CD14-positive monocyte (primary cell): ENCODE results near the gene MZT1. TPM values are rescaled to one million over a fixed set of nuclear protein-coding genes. Genes with fewer than 3 reads are reported as not detected.
A peak's percentile ranks its signal among the peaks of the same experiment; 100 is the strongest.

Source experiments
- DNase-seq, 3 donors: peaks; one replicate each; pipeline ENCODE4 v3.0.0-alpha.2; 2011 to 2022
- H2AFZ ChIP-seq: 2 replicates; pipeline ENCODE4 v1.6.0; 2012; ENCODE audit warnings: mild to moderate bottlenecking, low read depth, low read length, inconsistent platforms; ENCODE audit not compliant: insufficient read depth, poor library complexity, severe bottlenecking
- H3K27ac ChIP-seq, 2 donors: 1 replicate in 1 of 2; 2 replicates in 1 of 2; pipeline ENCODE4 v1.5.1; 2012 to 2013; ENCODE audit warnings: low read length in 2 of 2, control low read depth in 1 of 2, inconsistent platforms in 1 of 2, low read depth in 1 of 2, mild to moderate bottlenecking in 1 of 2
- H3K27me3 ChIP-seq, 2 donors: one replicate each; pipeline versions ENCODE4 v1.6.0 to v1.6.1; 2011 to 2013; ENCODE audit warnings: low read length in 2 of 2; ENCODE audit not compliant: control insufficient read depth in 2 of 2, insufficient read depth in 2 of 2
- H3K36me3 ChIP-seq, 2 donors: replicated peaks in 1 of 2; 1 replicate in 1 of 2; 2 replicates in 1 of 2; pipeline versions ENCODE4 v1.5.1 to v1.6.1; 2012 to 2013; ENCODE audit warnings: low read length in 2 of 2, control low read depth in 1 of 2, inconsistent platforms in 1 of 2, mild to moderate bottlenecking in 1 of 2; ENCODE audit not compliant: insufficient read depth in 2 of 2, control insufficient read depth in 1 of 2
- H3K4me1 ChIP-seq, 2 donors: 1 replicate in 1 of 2; 2 replicates in 1 of 2; pipeline versions ENCODE4 v1.5.1 to v1.6.1; 2012 to 2013; ENCODE audit warnings: low read length in 2 of 2, control low read depth in 1 of 2, inconsistent platforms in 1 of 2, mild to moderate bottlenecking in 1 of 2, moderate library complexity in 1 of 2; ENCODE audit not compliant: insufficient read depth in 2 of 2, control insufficient read depth in 1 of 2
- H3K4me2 ChIP-seq: replicated peaks from 2 replicates; pipeline ENCODE3; 2012; ENCODE audit warnings: low read length, moderate library complexity, mild to moderate bottlenecking; ENCODE audit not compliant: poor library complexity, severe bottlenecking; ENCODE audit errors: extremely low read depth
- H3K4me3 ChIP-seq, 3 experiments: fragments of 200-600 bp in 1 of 3; sonication (generic) in 1 of 3; replicated peaks in 1 of 3; 1 replicate in 2 of 3; 2 replicates in 1 of 3; pipeline ENCODE4 v1.5.1; 2011 to 2013; ENCODE audit warnings: low read length in 3 of 3, mild to moderate bottlenecking in 3 of 3, control low read depth in 2 of 3, low read depth in 2 of 3, inconsistent platforms in 1 of 3, moderate library complexity in 1 of 3
- H3K79me2 ChIP-seq: 2 replicates; pipeline ENCODE4 v1.6.0; 2012; ENCODE audit warnings: mild to moderate bottlenecking, control low read depth, inconsistent platforms, low read length, moderate library complexity; ENCODE audit not compliant: insufficient read depth
- H3K9ac ChIP-seq: 2 replicates; pipeline ENCODE4 v1.6.0; 2017; ENCODE audit warnings: low read length, mild to moderate bottlenecking; ENCODE audit not compliant: insufficient read depth, poor library complexity, severe bottlenecking
- H3K9me3 ChIP-seq, 2 donors: replicated peaks in 1 of 2; 1 replicate in 1 of 2; 2 replicates in 1 of 2; pipeline versions ENCODE4 v1.5.1 to v1.6.1; 2012 to 2013; ENCODE audit warnings: low read length in 2 of 2, control low read depth in 1 of 2; ENCODE audit not compliant: control insufficient read depth in 1 of 2, insufficient read depth in 1 of 2
- H4K20me1 ChIP-seq: 2 replicates; pipeline ENCODE4 v1.6.0; 2012; ENCODE audit warnings: mild to moderate bottlenecking, low read length, control low read depth, moderate library complexity; ENCODE audit not compliant: insufficient read depth
- H3K27ac Mint-ChIP-seq, 7 donors: one replicate each; pipeline ENCODE4 v1.8.0; 2020; ENCODE audit warnings: mild to moderate bottlenecking in 7 of 7, mixed read lengths in 7 of 7, moderate library complexity in 6 of 7, inconsistent platforms in 2 of 7
- H3K27me3 Mint-ChIP-seq, 3 donors: one replicate each; pipeline ENCODE4 v1.8.0; 2021 to 2022; ENCODE audit warnings: low read depth in 3 of 3, mild to moderate bottlenecking in 3 of 3, mixed read lengths in 3 of 3, moderate library complexity in 3 of 3, inconsistent platforms in 1 of 3
- H3K36me3 Mint-ChIP-seq, 2 donors: one replicate each; pipeline ENCODE4 v1.8.0; 2020; ENCODE audit warnings: mixed read lengths in 2 of 2, inconsistent platforms in 1 of 2, mild to moderate bottlenecking in 1 of 2
- H3K4me1 Mint-ChIP-seq: one replicate; pipeline ENCODE4 v1.8.0; 2020; ENCODE audit warnings: mild to moderate bottlenecking, mixed read lengths
- H3K4me3 Mint-ChIP-seq, 2 donors: one replicate each; pipeline ENCODE4 v1.8.0; 2020; ENCODE audit warnings: mild to moderate bottlenecking in 2 of 2, mixed read lengths in 2 of 2, moderate library complexity in 1 of 2
- H3K9me3 Mint-ChIP-seq, 7 donors: one replicate each; pipeline ENCODE4 v1.8.0; 2020 to 2022; ENCODE audit warnings: mixed read lengths in 7 of 7, mild to moderate bottlenecking in 6 of 7, moderate library complexity in 6 of 7, inconsistent platforms in 2 of 7
- CTCF ChIP-seq: fragments of 200-600 bp; IDR thresholded peaks from one replicate; pipeline ENCODE4 v1.8.0; 2022; ENCODE audit warnings: antibody characterized with exemption, mild to moderate bottlenecking
- WGBS: methylation state at CpG from one replicate; pipeline ENCODE4 v1.1.5; 2013; ENCODE audit warnings: missing lambda C conversion rate; ENCODE audit not compliant: insufficient coverage; 5-methylcytosine and 5-hydroxymethylcytosine counted together
- intact Hi-C, 2 donors: fragments of 100-400 bp; cut with micrococcal nuclease; formaldehyde crosslinking; loops; one replicate each; pipeline versions ENCODE4 v1.15.0 to v1.15.1; 2023
- polyA minus RNA-seq: library from RNA; depleted of rRNA, polyadenylated mRNA; stranded (reverse); fragments of >200 nt; gene quantifications from 2 replicates; pipeline ENCODE4 v1.2.3, GENCODE V29; 2012
- polyA plus RNA-seq, 3 donors: library from polyadenylated mRNA; depleted of rRNA in 1 of 3; unstranded in 2 of 3; stranded (reverse) in 1 of 3; fragments of 300-500 nt in 2 of 3; fragments of >200 nt in 1 of 3; fragmentation: Illumina TruSeq in 2 of 3; gene quantifications; 1 replicate in 2 of 3; 2 replicates in 1 of 3; pipeline ENCODE4 v1.2.3, GENCODE V29; 2012 to 2021
- total RNA-seq, 12 experiments: library from RNA in 1 of 12; stranded (reverse) in 1 of 12; fragments of 120-200 nt in 1 of 12; gene quantifications; one replicate each; pipeline ENCODE4 v1.2.4 and lab custom pipeline; 2013 to 2026; ENCODE audit warnings: mixed read lengths in 6 of 12, inconsistent platforms in 1 of 12

The MZT1 gene
- 4.4 TPM for total RNA-seq (2013)
- polyA plus RNA-seq (1 to 10 TPM; 2.5 to 4.9 (median 2.9) TPM), polyA minus RNA-seq (0.83 and 0.96 TPM in 2 replicates), total RNA-seq (lab: John Stamatoyannopoulos, UW) (4.0 to 21.4 (median 10.2) reads per million in 11 experiments)

GRCh38 chr13:72727417-72728289 is at the start of gene MZT1, which contains the start of gene BORA:
MZT1 (minus strand) TSS chr13:72727629; CDS start chr13:72727602, 27 bp downstream.
BORA (plus strand) TSS chr13:72727923; CDS start chr13:72728941, 1,018 bp downstream.
- Histone ChIP-seq H2AFZ (peak within 1 kb of the TSS; percentile 94), H3K9ac (peak within 1 kb of the TSS; percentile 78), H3K27ac (peak within 1 kb of the TSS; percentile 63 to 84), H3K36me3 (peaks cover 8 to 13% of the 10 kb centered on the region in 2 donors), H4K20me1 (peaks cover 11% of the 10 kb centered on the region), H3K4me1 (peaks cover 19 to 39% of the 10 kb centered on the region in 2 donors), H3K9me3 (no peaks in the 10 kb centered on the region), H3K4me2 (peak within 1 kb of the TSS; percentile 94), H3K27me3 (no peaks in the 10 kb centered on the region), H3K79me2 (peaks cover 94% of the 10 kb centered on the region), H3K4me3 (peak within 1 kb of the TSS; percentile 93 to 97 (median 95))
- no peak for TF ChIP-seq CTCF
- WGBS, result under 1% methylated on average over 65 of the region's 71 CpGs
- intact Hi-C loops, result loop anchor here (1.0 to 5.0 kb wide), 2 partner anchors 55 kb away; partner anchors contain the start of genes PIBF1 (in 2 of the 2) and DIS3 (in 1 of the 2)
- H3K9me3 Mint-ChIP-seq, result peaks cover 0 to 3% (median 0%) of the 10 kb centered on the region in 7 donors
- H3K4me3 Mint-ChIP-seq, result peak within 1 kb of the TSS; percentile 95 to 97
- H3K4me1 Mint-ChIP-seq, result peaks cover 33% of the 10 kb centered on the region
- peak; percentile 95 to 97 (median 97) for DNase-seq
- H3K27ac Mint-ChIP-seq, result peak within 1 kb of the TSS; percentile 79 to 95 (median 89)
- peaks cover 12 to 26% of the 10 kb centered on the region in 2 donors for H3K36me3 Mint-ChIP-seq
- peaks cover 0 to 2% (median 0%) of the 10 kb centered on the region in 3 donors for H3K27me3 Mint-ChIP-seq

GRCh38 chr13:72774019-72774418 is 46.6 kb upstream of the MZT1 start:
- intact Hi-C loops, result no loop called here
- H2AFZ ChIP-seq, result no peak overlapping the region
- H3K27me3 ChIP-seq, result no peaks in the 10 kb centered on the region
- Mint-ChIP-seq H3K9me3 (no peaks in the 10 kb centered on the region), H3K36me3 (peaks cover 75 to 79% of the 10 kb centered on the region in 2 donors), H3K27ac (no peak overlapping the region), H3K4me3 (no peak overlapping the region), H3K4me1 (peaks cover under 1% of the 10 kb centered on the region), H3K27me3 (no peaks in the 10 kb centered on the region)
- DNase-seq, result no peak
- no peak overlapping the region for H3K9ac ChIP-seq
- no peak overlapping the region for H3K27ac ChIP-seq
- H3K9me3 ChIP-seq, result no peaks in the 10 kb centered on the region
- peaks cover 28% of the 10 kb centered on the region for H4K20me1 ChIP-seq
- no peak overlapping the region for H3K4me3 ChIP-seq
- H3K4me1 ChIP-seq, result peaks cover 0 to under 1% of the 10 kb centered on the region in 2 donors
- TF ChIP-seq CTCF, result no peak
- no peak overlapping the region for H3K4me2 ChIP-seq
- H3K79me2 ChIP-seq, result peaks cover 23% of the 10 kb centered on the region
- H3K36me3 ChIP-seq, result peaks cover 95 to 98% of the 10 kb centered on the region in 2 donors
- WGBS, result no CpG with 5 or more reads among the region's 2 CpGs
